Measurements from ENCODE around the gene SNAP47.

Gene SNAP47

GRCh38 chr1:227785805-227786671, 50.8 kb downstream of the SNAP47 start:
- DNase-seq (ENCODE audit: low read depth) = no peak

- DNase-seq (ENCODE audit: low read depth) = no peak
Measured at GRCh38 chr1:227786673-227787512, 51.7 kb downstream of the SNAP47 start.

GRCh38 chr1:227787513-227788270, 52.5 kb downstream of the SNAP47 start:
- DNase-seq (ENCODE audit: low read depth) = peak; percentile 89

GRCh38 chr1:227788271-227789083, 53.2 kb downstream of the SNAP47 start:
- no peak for DNase-seq (ENCODE audit: low read depth)

- no peak for DNase-seq (ENCODE audit: low read depth)
Measured at GRCh38 chr1:227789084-227790033, 54.1 kb downstream of the SNAP47 start.

- no peak for DNase-seq (ENCODE audit: low read depth)
Measured at GRCh38 chr1:227790034-227790400, 54.8 kb downstream of the SNAP47 start.

- DNase-seq (ENCODE audit: low read depth) = no peak
Measured at GRCh38 chr1:227790868-227791267, 55.6 kb downstream of the SNAP47 start.

GRCh38 chr1:227791425-227792143, 56.3 kb downstream of the SNAP47 start:
- no peak for DNase-seq (ENCODE audit: low read depth)

GRCh38 chr1:227792216-227793078, 57.2 kb downstream of the SNAP47 start:
- DNase-seq (ENCODE audit: low read depth) = no peak

GRCh38 chr1:227793079-227793947, 58.1 kb downstream of the SNAP47 start:
- no peak for DNase-seq (ENCODE audit: low read depth)

- DNase-seq (ENCODE audit: low read depth) = no peak
Measured at GRCh38 chr1:227793948-227794816, 58.9 kb downstream of the SNAP47 start.

- no peak for DNase-seq (ENCODE audit: low read depth)
Measured at GRCh38 chr1:227794817-227795192, 59.6 kb downstream of the SNAP47 start.

- DNase-seq (ENCODE audit: low read depth) = no peak
Measured at GRCh38 chr1:227795732-227796131, 60.5 kb downstream of the SNAP47 start.

GRCh38 chr1:227796359-227796915, 61.2 kb downstream of the SNAP47 start:
- no peak for DNase-seq (ENCODE audit: low read depth)

GRCh38 chr1:227797144-227797543, 61.9 kb downstream of the SNAP47 start:
- no peak for DNase-seq (ENCODE audit: low read depth)

GRCh38 chr1:227797625-227798024, 62.4 kb downstream of the SNAP47 start:
- DNase-seq (ENCODE audit: low read depth) = no peak
